ENCODE results near the gene COL4A6.
"Not testable (repeated sequence)": the region's sequence is repeated elsewhere in the genome, so short reads cannot be mapped to it uniquely, and the experiment has no call there.

Gene COL4A6

DNA sequence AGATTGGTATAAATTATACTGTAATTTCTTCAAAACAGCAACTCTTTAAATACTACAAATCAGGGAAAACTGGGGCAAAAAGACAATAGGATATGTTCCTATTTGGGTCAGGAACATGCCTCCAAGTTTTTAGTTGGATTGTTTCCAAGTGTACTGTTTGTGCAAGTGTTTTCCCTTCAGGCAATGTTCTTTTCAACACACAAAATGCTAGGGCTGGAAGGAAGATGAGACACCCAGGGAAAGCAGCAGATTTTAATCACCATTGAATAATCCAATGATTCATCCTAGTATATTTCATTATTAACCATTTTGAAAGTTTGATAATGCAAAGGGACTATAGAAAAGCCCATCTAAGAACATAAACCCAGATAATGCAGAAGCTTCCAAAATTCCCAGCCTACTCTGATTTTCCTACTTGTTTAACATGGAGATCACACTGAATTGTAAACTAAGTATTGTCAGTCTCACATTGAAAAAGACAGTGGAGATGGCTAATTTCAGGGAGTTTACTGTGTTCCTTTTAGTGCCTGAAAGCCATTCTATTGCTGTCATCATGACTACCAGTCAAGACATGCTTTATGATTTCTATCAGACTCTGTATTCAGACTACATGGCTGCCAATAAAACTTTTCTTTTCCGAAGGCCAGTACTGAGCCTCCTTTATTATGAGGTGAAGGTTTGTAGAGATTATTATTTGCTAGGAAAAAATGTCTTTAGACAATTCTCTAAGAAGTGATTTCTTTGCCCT lies 38.6 kb downstream of the COL4A6 start:
- ATAC-seq: no peak

DNA sequence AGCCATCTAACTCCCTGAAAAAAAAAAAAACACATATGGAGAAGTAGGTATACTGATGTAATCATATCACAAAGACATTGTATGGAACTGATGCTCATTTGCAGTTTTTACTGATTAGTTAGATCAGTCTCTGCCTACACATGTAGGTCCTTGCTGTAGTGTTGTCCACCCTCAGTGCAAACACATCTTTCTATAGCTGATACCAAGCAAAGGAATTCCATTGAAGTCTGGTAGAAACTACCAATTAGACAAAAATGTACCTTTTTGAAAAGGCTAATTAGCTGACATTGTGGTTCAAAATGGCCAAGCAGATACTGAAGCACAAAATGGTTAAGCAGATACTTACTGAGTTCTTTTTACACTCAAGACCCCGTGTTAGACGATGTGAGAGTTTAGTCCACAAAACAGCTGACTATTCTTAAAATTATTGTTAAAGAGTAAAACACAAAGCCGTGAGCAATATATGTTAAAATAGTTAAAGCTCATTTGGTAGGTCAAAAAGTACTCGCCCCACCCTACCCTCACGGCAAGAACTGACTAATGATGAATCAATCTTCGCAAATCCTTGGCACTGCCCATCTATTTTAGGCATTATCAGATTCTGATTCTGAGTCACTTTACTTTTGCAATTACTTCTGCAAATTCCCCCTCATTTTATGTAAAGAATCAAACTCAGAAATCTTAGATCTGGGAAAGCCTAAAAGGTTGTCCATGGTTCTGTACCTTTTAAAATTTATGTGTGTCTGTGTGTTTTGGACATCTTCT lies 40.4 kb downstream of the COL4A6 start:
- ATAC-seq: no peak
- DNase-seq: no peak

More for the DNA sequence above, 38.6 kb downstream of the COL4A6 start:
- no peak for DNase-seq

DNA sequence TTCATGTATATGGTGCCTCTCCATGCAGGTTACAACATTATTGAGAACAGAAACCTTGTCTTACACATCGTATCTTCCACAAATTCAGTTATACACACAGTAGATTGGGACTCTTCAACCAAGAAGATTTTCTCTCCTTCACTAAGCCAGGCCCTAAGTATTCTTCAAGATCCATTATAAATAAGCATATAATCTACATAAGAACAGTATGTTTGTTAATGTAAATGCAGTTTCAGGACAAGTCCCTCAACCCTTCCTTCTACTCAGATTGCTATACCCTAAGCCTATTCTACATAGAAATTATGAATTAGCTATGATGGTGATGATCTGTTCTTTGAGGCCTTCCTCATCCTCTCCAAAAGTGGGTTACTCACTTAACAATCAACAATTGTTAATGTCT lies 41.2 kb downstream of the COL4A6 start:
- no peak for DNase-seq
- ATAC-seq: no peak

DNA sequence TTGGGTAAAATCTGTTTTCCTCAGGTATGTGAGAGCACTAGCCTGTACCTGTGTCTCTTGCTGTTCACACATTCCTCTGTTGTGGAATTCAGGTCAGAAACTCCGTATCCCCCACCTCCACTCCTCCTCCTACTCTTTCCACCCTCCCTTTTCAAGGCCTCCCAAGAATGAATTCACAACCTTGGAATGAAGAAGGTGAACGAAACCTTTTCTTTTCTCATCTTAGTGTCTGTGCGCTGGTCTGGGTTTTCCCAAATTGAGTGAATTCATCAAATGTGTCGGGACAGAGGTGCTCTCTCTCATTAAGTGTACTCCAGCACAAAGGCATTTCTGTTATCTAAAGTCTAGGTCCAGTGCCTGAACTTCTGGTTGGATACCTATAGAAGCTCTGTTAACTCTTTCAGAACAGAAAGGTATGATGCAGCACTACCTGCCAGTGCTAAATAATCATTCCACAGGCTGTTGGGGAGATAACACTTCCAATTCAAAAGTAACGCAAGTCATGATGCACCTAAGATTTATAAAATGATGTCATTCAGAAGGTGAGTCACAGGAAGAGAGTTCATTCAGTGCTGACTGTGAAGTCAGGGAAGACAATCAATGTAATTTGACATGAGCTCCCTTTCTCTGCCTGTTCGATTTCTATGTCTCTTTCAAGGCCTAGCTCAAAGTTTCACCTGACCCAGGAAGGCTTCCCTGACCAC lies 41.9 kb downstream of the COL4A6 start:
- ATAC-seq (no peak), DNase-seq (no peak)

DNA sequence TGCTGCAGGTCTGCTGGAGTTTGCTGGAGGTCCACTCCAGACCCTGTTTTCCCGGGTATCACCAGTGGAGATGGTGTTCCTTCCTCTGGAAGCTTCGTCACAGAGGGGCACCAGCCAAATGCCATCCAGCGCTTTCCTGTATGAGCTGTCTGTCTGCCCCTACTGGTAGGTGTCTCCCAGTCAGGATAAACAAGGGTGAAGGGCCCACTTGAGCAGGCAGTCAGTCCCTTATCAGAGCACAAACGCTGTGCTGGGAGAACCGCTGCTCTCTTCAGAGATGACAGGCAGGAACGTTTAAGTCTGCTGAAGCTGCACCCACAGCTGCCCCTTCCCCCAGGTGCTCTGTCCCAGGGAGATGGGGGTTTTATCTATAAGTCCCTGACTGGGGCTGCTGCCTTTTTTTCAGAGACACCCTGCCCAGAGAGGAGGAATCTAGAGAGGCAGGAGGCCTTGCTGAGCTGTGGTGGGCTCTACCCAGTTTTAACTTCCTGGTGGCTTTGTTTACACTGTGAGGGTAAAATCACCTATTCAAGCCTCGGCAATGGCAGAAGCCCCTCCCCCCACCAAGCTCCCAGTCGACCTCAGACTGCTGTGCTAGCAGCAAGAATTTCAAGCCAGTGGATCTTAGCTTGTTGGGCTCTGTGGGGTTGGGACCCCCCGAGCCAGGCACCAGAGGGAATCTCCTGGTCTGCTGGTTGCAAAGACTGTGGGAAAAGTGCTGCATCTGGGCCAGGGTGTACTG lies 47.1 kb downstream of the COL4A6 start:
- DNase-seq, ATAC-seq: not testable (repeated sequence)

DNA sequence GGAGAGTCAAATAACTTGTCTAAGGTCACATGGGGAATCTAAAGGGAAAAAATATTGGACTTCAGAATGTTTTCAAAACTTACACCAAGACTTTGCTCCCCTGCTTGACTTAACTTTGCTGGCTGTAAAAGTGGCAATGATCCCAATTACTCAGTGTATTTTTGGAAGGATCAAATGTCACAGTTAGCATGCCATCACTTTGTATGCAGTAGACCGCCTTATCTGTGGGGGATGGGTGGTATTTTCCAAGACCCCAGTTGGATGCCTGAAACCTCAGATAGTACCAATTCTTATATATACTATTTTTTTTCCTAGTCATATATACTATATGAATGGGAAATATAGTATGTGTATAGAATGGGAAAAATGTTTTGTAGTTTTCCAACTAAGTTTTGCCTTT lies 53.4 kb downstream of the COL4A6 start:
- DNase-seq: no peak
- no peak for ATAC-seq

DNA sequence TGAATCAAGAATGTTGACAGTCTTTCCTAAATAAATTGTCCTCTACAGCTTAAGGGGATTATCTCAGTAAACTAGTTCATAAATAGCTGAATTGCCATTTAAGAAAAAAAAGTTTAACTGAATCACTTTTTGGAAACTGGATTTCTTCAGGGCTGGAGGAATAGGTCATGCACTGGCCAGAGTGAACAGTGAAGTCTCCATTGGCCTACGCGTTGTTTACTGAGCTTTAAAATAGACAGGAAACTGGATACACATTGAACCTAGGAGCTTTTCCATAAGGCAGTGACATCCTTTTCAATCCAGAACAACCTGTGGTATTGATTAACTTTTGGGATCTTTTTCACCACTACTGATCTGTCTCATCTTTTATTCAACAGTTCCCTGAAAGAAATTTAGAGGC lies 58.0 kb downstream of the COL4A6 start:
- ATAC-seq (no peak), DNase-seq (no peak)

DNA sequence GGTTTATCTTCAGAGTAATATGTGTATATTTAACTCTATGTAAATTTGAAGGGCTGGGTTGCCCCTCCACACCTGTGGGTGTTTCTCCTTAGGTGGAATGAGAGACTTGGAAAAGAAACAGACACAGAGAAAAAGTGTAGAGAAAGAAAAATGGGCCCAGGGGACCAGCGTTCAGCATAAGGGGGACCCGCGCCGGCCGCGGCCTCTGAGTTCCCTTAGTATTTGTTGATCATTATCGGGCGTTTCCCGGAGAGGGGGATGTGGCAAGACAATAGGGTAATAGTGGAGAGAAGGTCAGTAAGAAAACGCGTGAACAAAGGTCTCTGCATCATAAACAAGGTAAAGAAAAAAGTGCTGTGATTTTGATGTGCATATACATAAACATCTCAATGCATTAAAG lies 61.4 kb downstream of the COL4A6 start:
- DNase-seq, ATAC-seq: not testable (repeated sequence)

DNA sequence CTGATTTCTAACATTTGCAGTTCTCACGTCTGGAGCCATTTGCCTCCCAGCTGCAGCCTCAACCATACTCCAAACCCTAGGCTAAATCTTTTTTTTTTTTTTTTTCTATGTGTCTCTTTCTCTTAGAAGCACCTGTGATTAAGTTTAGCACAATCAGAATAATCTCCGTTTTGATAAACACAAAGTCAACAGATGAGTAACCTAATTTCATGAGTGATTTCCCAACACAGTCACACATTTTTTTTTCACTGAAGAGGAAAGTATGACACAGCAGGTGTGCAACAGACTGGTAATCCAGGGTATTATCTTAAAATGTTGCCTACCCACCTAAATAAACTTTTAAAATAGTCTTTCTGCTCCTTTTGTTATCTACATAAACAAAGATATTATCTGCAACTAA lies 62.6 kb downstream of the COL4A6 start:
- not testable (repeated sequence) for ATAC-seq, DNase-seq

DNA sequence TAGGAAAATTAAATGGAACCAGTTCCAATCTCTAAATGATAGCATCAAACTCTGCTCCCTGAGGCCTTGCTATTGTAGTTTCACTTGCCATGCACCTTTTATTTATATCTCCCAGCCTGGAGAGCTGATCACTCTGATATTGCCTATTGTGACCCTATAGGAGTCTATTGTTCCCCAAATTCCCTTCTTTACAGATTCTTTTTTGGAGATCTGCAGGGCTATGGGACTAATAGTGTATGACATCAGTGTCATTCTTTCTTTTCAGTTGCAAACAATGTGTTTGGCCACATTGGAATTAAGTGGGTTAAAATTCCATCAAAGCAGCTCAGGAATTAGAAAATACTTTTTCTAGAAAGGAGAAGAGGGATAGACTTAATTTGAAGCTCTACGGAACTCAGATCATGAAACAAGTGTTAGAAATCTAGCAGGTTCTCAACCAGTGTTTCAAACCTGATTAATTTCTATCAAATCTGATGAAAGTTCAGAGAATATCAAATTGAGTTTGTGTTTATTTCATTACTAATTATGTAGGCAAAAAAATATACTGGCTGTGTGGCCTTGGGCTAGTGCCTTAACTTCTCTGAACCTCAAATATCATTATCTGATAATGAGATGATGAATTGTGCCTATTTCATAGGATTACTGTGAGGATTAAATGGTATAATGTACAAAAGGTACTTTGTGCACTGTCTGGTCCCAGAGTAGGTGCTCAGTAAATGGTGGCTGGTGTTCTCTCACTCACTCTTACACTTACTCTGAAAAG lies 71.4 kb downstream of the COL4A6 start:
- DNase-seq (no peak), ATAC-seq (no peak)

DNA sequence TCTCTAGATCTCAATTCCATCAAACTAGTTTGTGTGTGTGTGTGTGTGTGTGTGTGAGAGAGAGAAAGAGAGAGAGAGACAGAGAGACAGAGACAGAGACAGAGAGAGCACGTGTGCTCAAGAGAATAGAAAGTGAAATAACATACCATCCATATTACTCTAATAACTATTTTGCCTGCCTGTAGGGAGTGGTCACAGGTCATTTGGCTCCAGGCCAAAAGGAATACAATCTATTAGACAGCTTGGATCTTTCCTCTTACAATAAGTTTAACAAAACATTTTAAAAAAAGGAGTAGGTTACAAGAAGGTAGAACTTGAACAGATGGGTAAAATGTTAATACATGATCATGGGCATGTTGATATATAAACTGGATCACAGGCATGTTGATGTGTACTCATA lies 76.2 kb downstream of the COL4A6 start:
- ATAC-seq (no peak), DNase-seq (no peak)

DNA sequence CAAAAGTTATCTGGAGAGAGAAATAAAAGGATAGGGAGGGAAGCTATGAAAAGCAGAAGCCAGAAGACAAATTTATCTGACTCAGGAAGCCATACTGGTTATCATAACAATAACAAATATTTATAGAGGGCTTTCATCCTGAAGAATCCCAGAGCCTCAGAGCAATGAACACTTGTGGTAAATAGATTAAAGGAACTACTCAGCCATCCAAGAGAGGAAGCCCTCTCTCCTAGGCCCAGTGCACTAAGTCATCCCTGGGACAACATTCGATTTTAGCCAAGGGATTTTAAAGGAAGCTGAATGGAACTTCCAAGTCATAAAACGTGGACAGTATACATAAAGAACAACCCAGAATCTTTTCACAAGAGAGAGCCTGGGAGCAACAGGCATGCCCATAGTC lies 76.9 kb downstream of the COL4A6 start:
- no peak for DNase-seq
- ATAC-seq: no peak

DNA sequence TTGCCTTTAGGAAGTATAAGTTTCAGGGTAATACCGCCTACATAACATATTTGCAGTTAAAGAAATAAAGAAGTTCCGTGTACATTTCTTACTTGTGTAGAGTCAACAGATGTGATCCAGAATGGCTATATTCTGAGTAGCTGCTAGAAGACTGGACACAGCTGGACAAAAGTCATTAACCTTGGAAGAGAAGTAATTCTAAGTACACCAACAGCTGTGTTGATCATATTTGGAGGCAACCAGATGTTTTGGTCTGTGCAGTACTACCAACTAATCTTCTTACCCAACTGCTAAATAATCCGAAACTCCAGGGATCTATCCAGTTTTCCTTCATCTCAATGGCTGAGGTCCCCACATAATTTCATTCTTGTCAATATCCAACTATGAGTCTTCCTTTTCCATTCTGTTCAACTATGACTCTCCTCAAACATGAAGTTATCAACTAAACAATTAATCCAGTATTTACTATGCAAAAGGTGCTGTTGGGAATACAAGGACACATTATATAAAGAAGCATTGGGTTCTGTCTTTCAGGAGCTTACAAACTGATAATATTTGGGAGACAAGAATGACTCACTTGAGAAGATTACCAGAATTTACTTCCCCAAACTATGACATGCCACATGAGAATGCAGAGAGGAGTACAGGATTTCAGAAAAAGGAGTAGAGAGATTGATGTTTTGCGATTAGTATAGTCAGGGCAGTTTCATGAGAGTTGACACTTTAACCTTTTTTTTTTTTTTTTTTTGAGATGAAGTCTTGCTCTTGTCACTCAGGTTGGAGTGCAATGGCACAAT lies 78.2 kb downstream of the COL4A6 start:
- DNase-seq (no peak), ATAC-seq (no peak)

DNA sequence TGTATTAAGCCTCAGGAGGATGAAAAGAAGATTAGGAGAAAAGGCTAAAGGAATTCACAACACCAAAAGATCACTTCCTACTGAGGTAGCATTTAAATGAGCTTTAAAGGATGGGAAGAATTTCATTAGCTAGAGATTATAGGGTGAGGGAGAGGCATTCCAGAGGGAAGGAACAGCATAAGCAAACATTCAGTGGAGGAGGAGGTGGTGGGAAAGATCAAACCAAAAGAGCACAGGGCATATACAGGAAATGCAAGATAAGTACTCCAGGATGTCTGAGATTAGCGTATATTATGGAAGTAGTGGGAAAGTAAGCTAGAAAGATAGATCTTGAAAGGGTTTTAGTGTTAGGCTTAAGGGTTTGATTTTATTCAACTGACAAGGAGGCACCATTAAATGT lies 84.8 kb downstream of the COL4A6 start:
- DNase-seq: no peak
- ATAC-seq: no peak

DNA sequence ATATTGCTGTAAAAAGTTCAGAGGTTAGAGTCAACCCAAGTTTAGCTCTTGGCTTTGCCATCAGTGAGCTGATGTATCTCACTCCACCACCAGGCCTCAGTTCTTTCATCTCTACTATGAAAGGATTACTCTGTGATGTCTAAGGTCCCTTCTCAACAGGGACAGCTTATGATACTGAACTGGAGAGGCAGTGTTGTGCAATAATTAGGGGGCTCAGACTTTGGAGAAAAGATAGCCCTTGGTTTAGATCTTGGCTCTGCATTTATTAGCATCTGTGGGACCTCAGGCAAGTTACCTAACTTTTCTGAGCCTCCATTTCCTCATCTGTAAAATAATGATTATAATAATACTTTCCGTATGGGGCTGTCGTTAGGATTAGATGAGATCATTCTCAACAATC lies 89.0 kb downstream of the COL4A6 start:
- ATAC-seq: no peak
- no peak for DNase-seq

DNA sequence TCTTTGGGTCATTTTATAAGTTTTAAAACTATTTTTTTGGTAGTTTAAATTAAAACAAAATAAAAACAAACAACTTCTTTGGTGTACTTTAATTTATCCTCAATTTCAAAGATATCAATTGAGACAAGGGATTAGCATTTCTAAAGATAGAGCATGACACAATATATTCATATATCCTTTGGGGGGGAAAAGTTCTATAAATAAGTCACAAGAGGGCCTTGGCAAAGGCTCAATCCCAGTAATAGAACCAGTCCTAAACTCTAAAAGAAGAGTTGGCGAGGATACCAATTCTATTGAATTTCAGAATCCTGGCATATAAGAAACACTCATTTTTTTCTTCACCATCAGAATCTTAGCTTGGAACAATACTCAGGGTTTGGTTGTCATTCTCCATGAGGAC lies 89.7 kb downstream of the COL4A6 start:
- no peak for DNase-seq
- no peak for ATAC-seq

DNA sequence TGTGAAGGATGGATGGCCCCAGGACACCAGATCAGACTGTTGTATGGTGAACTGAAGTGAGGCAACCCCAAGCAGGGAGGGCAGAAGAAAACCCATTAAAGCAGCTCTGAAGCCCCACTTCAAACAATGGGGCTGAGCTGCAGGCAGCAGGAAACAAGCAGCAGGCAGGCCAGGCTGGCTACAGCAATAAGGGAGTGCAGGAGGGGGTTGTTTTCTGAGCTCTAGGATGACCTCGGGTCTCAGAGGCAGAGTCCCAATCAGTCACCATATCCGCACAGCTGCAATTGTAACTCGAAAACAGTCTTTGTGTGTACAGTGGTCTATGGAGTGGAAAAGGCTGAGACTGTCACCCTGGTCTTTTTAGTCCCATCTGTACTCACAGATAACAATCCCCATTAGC lies 90.4 kb downstream of the COL4A6 start:
- no peak for DNase-seq
- no peak for ATAC-seq

DNA sequence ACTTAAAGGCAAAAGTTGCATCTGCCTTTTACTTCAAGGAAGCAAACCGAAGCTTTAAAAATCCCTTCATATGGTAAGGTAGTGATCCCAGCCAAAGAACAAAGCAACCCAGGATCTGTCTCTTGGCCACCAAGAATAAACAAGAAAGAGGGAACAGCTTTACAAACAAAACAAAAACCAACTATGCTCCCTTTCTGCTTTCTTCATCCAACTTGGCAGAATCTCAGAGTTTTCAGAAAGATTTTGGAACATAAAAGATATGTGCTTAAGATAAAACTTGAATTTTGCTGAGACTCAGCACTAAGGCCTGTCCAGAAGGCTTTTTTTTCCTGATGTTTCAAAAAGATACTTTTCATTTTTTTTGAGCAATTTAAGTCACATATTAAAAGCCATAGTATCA lies 94.0 kb downstream of the COL4A6 start:
- ATAC-seq (no peak), DNase-seq (no peak)

DNA sequence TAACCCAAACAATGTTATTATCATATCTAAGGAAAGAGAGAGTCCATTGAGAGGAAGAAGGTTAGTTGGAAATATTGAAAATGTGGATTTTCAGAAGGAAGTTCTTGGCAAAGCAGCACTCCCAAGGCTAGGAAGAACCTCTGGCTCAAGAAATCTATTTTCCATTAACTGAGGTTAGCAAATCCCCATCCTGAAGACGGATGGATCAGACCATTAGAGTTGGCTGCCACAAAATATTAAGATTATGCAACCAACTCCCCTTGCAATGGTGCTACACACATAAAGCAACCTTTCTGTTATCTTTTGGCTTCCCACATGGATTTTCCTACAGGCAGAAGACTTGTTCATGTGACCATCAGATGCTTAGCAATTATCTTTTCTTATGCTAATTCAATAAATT lies 96.3 kb downstream of the COL4A6 start:
- no peak for ATAC-seq
- no peak for DNase-seq

DNA sequence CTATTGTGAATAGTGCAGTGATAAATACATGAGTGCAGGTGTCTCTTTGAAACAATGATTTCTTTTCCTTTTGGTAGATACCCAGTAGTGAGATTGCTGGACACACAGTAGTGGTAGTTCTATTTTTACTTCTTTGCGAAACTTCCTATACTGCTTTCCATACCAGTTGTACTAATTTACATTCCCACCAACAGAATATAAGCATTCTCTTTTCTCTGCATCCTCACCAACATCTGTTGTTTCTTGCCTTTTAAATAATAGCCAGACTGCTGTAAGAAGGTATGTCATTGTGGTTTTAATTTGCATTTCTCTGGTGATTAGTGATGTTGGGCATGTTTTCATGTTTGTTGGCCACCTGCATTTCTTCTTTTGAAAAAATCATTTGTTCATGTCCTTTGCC lies 105.9 kb downstream of the COL4A6 start:
- DNase-seq (no peak), ATAC-seq (no peak)

All from stimulated activated naive CD8-positive, alpha-beta T cell treated with anti-CD3 and anti-CD28 coated beads, Interleukin-15, Interleukin-2, amounts not matched to agents 100 U/mL and 50 U/mL, for 24 hours (primary cell).